Keratinocyte (primary cell): ENCODE data around the gene RRP12. TPM values are rescaled to one million over a fixed set of nuclear protein-coding genes. Genes with fewer than 3 reads are reported as not detected.

ENCODE experiments used
- DNase-seq: peaks from one replicate; pipeline ENCODE4 v3.0.0-alpha.2; 2011; ENCODE audit warnings: low read depth, missing footprints, low spot score
- FAIRE-seq: peaks from 2 replicates; lab custom pipeline; 2011; peaks lifted over from hg19 to GRCh38; lab: Jason Lieb, UNC
- H2AFZ ChIP-seq: 2 replicates; pipeline ENCODE4 v1.6.0; 2012; ENCODE audit warnings: low read length, control low read depth, inconsistent platforms; ENCODE audit not compliant: control insufficient read depth
- H3K27ac ChIP-seq: 2 replicates; pipeline ENCODE4 v1.5.1; 2011; ENCODE audit warnings: low read length; ENCODE audit not compliant: control insufficient read depth, insufficient read depth
- H3K27me3 ChIP-seq: 3 replicates; pipeline ENCODE4 v1.6.0; 2011; ENCODE audit warnings: low read length; ENCODE audit not compliant: control insufficient read depth, insufficient read depth; ENCODE audit errors: extremely low read depth
- H3K36me3 ChIP-seq, 2 experiments: 2 replicates in 1 of 2; 3 replicates in 1 of 2; pipeline ENCODE4 v1.5.1; 2011; ENCODE audit warnings: low read length in 2 of 2, mild to moderate bottlenecking in 1 of 2; ENCODE audit not compliant: control insufficient read depth in 2 of 2, insufficient read depth in 2 of 2; ENCODE audit errors: extremely low read depth in 1 of 2
- H3K4me1 ChIP-seq: 3 replicates; pipeline ENCODE4 v1.5.1; 2011; ENCODE audit warnings: low read length; ENCODE audit not compliant: control insufficient read depth, insufficient read depth; ENCODE audit errors: extremely low read depth
- H3K4me2 ChIP-seq: 3 replicates; pipeline ENCODE4 v1.6.0; 2011; ENCODE audit warnings: low read depth, low read length; ENCODE audit not compliant: control insufficient read depth, insufficient read depth; ENCODE audit errors: extremely low read depth
- H3K4me3 ChIP-seq, 3 experiments: fragments of 200-600 bp in 1 of 3; sonication (generic) in 1 of 3; 2 replicates in 2 of 3; 3 replicates in 1 of 3; pipeline ENCODE4 v1.5.1; 2011 to 2016; ENCODE audit warnings: low read length in 3 of 3, mild to moderate bottlenecking in 3 of 3, control low read depth in 2 of 3, inconsistent platforms in 1 of 3, low read depth in 1 of 3, mixed read lengths in 1 of 3, mixed run types in 1 of 3, moderate library complexity in 1 of 3; ENCODE audit not compliant: control insufficient read depth in 2 of 3, insufficient read depth in 2 of 3; ENCODE audit errors: extremely low read depth in 1 of 3
- H3K79me2 ChIP-seq: 2 replicates; pipeline ENCODE4 v1.6.0; 2012; ENCODE audit warnings: low read length; ENCODE audit not compliant: control insufficient read depth, insufficient read depth
- H3K9ac ChIP-seq: 3 replicates; pipeline ENCODE4 v1.6.0; 2011; ENCODE audit warnings: low read length; ENCODE audit not compliant: control insufficient read depth, insufficient read depth; ENCODE audit errors: extremely low read depth
- H3K9me1 ChIP-seq: 3 replicates; pipeline ENCODE4 v1.6.0; 2011; ENCODE audit warnings: low read length; ENCODE audit not compliant: control insufficient read depth, insufficient read depth; ENCODE audit errors: extremely low read depth
- H3K9me3 ChIP-seq: 2 replicates; pipeline ENCODE4 v1.5.1; 2012; ENCODE audit warnings: low read depth, low read length; ENCODE audit not compliant: control insufficient read depth
- H4K20me1 ChIP-seq: 3 replicates; pipeline ENCODE4 v1.6.0; 2011; ENCODE audit warnings: low read length; ENCODE audit not compliant: control insufficient read depth, insufficient read depth; ENCODE audit errors: extremely low read depth
- CTCF ChIP-seq, 3 experiments: IDR thresholded peaks in 1 of 3; conservative IDR thresholded peaks in 1 of 3; optimal IDR thresholded peaks in 1 of 3; 2 replicates in 2 of 3; 3 replicates in 1 of 3; pipeline versions ENCODE3 to v1.5.1; 2011; ENCODE audit warnings: low read length in 3 of 3, mild to moderate bottlenecking in 3 of 3, moderate library complexity in 2 of 3, control low read depth in 1 of 3, inconsistent platforms in 1 of 3; ENCODE audit not compliant: insufficient read depth in 2 of 3; ENCODE audit errors: extremely low read depth in 1 of 3
- EZH2 ChIP-seq: IDR thresholded peaks from one replicate; pipeline ENCODE4 v1.6.1; 2012; ENCODE audit warnings: inconsistent platforms, mild to moderate bottlenecking, low read length, moderate library complexity
- dilution Hi-C: fragments of 300-500 bp; cut with MboI; formaldehyde crosslinking; loops from one replicate; pipeline ENCODE4 v1.7.0; 2020; ENCODE audit warnings: low sequenced_read_pairs; ENCODE audit not compliant: extremely low pct_ligation_motif_present
- polyA plus RNA-seq, 5 experiments: library from polyadenylated mRNA; depleted of rRNA in 3 of 5; stranded (reverse) in 3 of 5; stranded (forward) in 1 of 5; unstranded in 1 of 5; fragments of >200 nt; gene quantifications; 1 replicate in 1 of 5; 2 replicates in 3 of 5; 3 replicates in 1 of 5; pipeline versions ENCODE4 v1.2.1 to v1.2.3, GENCODE V29; 2011 to 2012; ENCODE audit warnings: missing spikeins in 2 of 5, low read depth in 1 of 5, low replicate concordance in 1 of 5

Gene RRP12
- polyA plus RNA-seq, 1 donor (not counting 4 experiments of a cell fraction or from before 2014, with no cell fraction given) = 14.8 TPM

- FAIRE-seq = no peak
- no peak overlapping the region for H3K27ac ChIP-seq
Observed at GRCh38 chr10:97366572-97366971, 34.6 kb downstream of the RRP12 start.

GRCh38 chr10:97365761-97366351 lies 35.3 kb downstream of the RRP12 start:
- Histone ChIP-seq H3K9me1 (peaks cover 2% of the 10 kb centered on the region), H3K27ac (no peak overlapping the region), H3K9ac (no peak overlapping the region), H3K4me3 (no peak overlapping the region), H2AFZ (no peak overlapping the region), H3K4me1 (peaks cover 4% of the 10 kb centered on the region), H4K20me1 (no peaks in the 10 kb centered on the region), H3K9me3 (no peaks in the 10 kb centered on the region), H3K4me2 (no peak overlapping the region), H3K36me3 (peaks cover 40 to 44% of the 10 kb centered on the region in 2 experiments), H3K79me2 (no peaks in the 10 kb centered on the region), H3K27me3 (no peaks in the 10 kb centered on the region)
- no peak for TF ChIP-seq EZH2
- no peak for TF ChIP-seq CTCF (optimal IDR thresholded peaks at IDR 0.05 in 1 of 3, IDR thresholded peaks at IDR 0.05 in 1 of 3, conservative IDR thresholded peaks at IDR 0.05 in 1 of 3; ENCODE audit: extremely low read depth in 1 of 3, insufficient read depth in 2 of 3, low read length in 3 of 3)
- dilution Hi-C loops = no loop called here
- FAIRE-seq (no peak), DNase-seq (no peak)

More at GRCh38 chr10:97366572-97366971, 34.6 kb downstream of the RRP12 start:
- Histone ChIP-seq H3K4me3 (no peak overlapping the region), H4K20me1 (no peaks in the 10 kb centered on the region), H3K9me1 (no peaks in the 10 kb centered on the region), H3K27me3 (no peaks in the 10 kb centered on the region), H3K4me2 (no peak overlapping the region), H3K9ac (no peak overlapping the region), H3K9me3 (no peaks in the 10 kb centered on the region), H3K79me2 (no peaks in the 10 kb centered on the region), H3K4me1 (no peaks in the 10 kb centered on the region), H2AFZ (no peak overlapping the region), H3K36me3 (peaks cover 35 to 50% of the 10 kb centered on the region in 2 experiments)
- TF ChIP-seq CTCF (optimal IDR thresholded peaks at IDR 0.05 in 1 of 3, IDR thresholded peaks at IDR 0.05 in 1 of 3, conservative IDR thresholded peaks at IDR 0.05 in 1 of 3; ENCODE audit: extremely low read depth in 1 of 3, insufficient read depth in 2 of 3, low read length in 3 of 3) (no peak), EZH2 (no peak)
- no peak for DNase-seq
- dilution Hi-C loops = no loop called here
